ENCODE data around the gene KCNMA1. TPM values are rescaled to one million over a fixed set of nuclear protein-coding genes. Genes with fewer than 3 reads are reported as not detected.

Gene KCNMA1
- total RNA-seq, 1 experiment from 2014 or later = 20.7 TPM

DNA sequence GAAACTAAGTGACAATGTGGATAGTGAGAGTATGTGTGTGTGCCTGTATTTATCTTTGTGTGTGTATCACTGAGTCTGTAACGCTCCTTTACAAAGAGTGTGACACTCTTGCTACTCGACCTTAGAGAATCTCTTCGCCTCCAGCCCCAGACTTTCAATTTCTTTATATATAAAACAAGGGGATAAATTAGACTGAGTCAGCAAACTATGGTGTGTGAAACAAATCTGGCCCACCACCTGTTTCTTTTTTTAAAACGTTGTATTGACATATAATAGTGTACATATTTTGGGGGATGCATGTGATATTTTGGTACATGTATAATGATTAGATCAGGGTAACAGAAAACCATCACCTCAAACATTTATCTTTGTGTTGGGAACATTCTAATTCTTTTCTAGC is 240.5 kb downstream of the KCNMA1 start:
- H3K27me3 ChIP-seq (replicated peaks; ENCODE audit: control insufficient read depth, insufficient read depth, low read length) = no peaks in the 10 kb centered on the region
- Mint-ChIP-seq H3K27me3 (ENCODE audit: insufficient read depth, unreplicated experiment) (no peaks in the 10 kb centered on the region), H3K36me3 (ENCODE audit: insufficient read depth, unreplicated experiment) (peaks cover 8% of the 10 kb centered on the region), H3K9me3 (ENCODE audit: unreplicated experiment) (peaks cover 6% of the 10 kb centered on the region), H3K27ac (ENCODE audit: unreplicated experiment) (no peak overlapping the region), H3K4me3 (ENCODE audit: unreplicated experiment) (no peak overlapping the region), H3K4me1 (ENCODE audit: low read depth, unreplicated experiment) (peaks cover 23% of the 10 kb centered on the region)
- H3K9me3 ChIP-seq = no peaks in the 10 kb centered on the region
- no peaks in the 10 kb centered on the region for H3K36me3 ChIP-seq (ENCODE audit: control insufficient read depth, insufficient read depth, low read length)
- ChIA-PET POLR2A (no interaction called here), CTCF (no interaction called here)
- TF ChIP-seq, protein P1, sequence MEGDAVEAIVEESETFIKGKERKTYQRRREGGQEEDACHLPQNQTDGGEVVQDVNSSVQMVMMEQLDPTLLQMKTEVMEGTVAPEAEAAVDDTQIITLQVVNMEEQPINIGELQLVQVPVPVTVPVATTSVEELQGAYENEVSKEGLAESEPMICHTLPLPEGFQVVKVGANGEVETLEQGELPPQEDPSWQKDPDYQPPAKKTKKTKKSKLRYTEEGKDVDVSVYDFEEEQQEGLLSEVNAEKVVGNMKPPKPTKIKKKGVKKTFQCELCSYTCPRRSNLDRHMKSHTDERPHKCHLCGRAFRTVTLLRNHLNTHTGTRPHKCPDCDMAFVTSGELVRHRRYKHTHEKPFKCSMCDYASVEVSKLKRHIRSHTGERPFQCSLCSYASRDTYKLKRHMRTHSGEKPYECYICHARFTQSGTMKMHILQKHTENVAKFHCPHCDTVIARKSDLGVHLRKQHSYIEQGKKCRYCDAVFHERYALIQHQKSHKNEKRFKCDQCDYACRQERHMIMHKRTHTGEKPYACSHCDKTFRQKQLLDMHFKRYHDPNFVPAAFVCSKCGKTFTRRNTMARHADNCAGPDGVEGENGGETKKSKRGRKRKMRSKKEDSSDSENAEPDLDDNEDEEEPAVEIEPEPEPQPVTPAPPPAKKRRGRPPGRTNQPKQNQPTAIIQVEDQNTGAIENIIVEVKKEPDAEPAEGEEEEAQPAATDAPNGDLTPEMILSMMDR (IDR thresholded peaks at IDR 0.05; ENCODE audit: insufficient read depth in 1 of 2, low read depth in 1 of 2, low read length in 1 of 2, severe bottlenecking in 1 of 2, unreplicated experiment in 1 of 2) = no peak
- intact Hi-C loops (cut with micrococcal nuclease; ENCODE audit: unreplicated experiment) = no loop called here
- no TSS peak for BruUV-seq (replicated peaks)
- no peak for DNase-seq
- no peaks in the 10 kb centered on the region; the same call in 1 of the 2 replicates for H3K4me1 ChIP-seq
- H3K4me3 ChIP-seq (ENCODE audit: low read depth, low read length) = no peak overlapping the region

DNA sequence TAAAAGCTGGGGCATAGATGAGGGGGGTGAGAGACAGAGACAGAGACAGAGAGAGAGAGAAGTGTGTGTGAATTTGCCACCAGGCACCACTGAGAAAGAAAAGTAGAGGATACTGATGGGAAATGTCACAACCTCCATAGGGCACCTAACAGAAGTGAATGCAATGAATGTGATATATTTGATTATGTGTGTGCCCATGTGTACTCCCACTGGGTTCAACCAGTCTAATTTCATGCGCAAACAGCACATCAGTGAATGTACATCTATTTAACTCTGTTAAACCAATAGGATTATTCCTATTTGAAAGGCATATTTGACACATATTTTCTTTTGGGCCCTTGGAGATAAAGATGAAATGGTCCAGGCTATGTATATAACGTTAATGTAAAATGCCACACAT is 241.3 kb downstream of the KCNMA1 start:
- H3K27ac Mint-ChIP-seq (ENCODE audit: unreplicated experiment) = no peak overlapping the region
- H3K4me1 Mint-ChIP-seq (ENCODE audit: low read depth, unreplicated experiment) = peaks cover 15% of the 10 kb centered on the region
- no peak for DNase-seq
- no peaks in the 10 kb centered on the region for H3K9me3 ChIP-seq
- H3K27me3 Mint-ChIP-seq (ENCODE audit: insufficient read depth, unreplicated experiment) = no peaks in the 10 kb centered on the region
- no peak overlapping the region for H3K4me3 Mint-ChIP-seq (ENCODE audit: unreplicated experiment)
- no peaks in the 10 kb centered on the region for H3K36me3 ChIP-seq (ENCODE audit: control insufficient read depth, insufficient read depth, low read length)
- H3K9me3 Mint-ChIP-seq (ENCODE audit: unreplicated experiment) = no peaks in the 10 kb centered on the region
- ChIA-PET CTCF (no interaction called here), POLR2A (interaction anchor here (0.6 kb wide), 1 partner anchor 117 kb away, joined by 3 read pairs; no protein-coding TSS in a partner anchor)
- TF ChIP-seq, protein P1 (IDR thresholded peaks at IDR 0.05; ENCODE audit: insufficient read depth in 1 of 2, low read depth in 1 of 2, low read length in 1 of 2, severe bottlenecking in 1 of 2, unreplicated experiment in 1 of 2) = no peak
- no TSS peak for BruUV-seq (replicated peaks)
- intact Hi-C loops (cut with micrococcal nuclease; ENCODE audit: unreplicated experiment) = no loop called here
- peaks cover 6% of the 10 kb centered on the region for H3K4me1 ChIP-seq
- peaks cover 1% of the 10 kb centered on the region for H3K36me3 Mint-ChIP-seq (ENCODE audit: insufficient read depth, unreplicated experiment)
- no peak overlapping the region for H3K4me3 ChIP-seq (ENCODE audit: low read depth, low read length)
- H3K27me3 ChIP-seq (replicated peaks; ENCODE audit: control insufficient read depth, insufficient read depth, low read length) = no peaks in the 10 kb centered on the region

GRCh38 chr10:77393821-77394501 is 243.6 kb downstream of the KCNMA1 start:
- CTCF ChIA-PET = interaction anchor here (1.8 kb wide), 1 partner anchor 247 kb away, joined by 5 read pairs; no protein-coding TSS in a partner anchor
- peaks cover 28% of the 10 kb centered on the region for H3K4me1 ChIP-seq
- intact Hi-C loops (cut with micrococcal nuclease; ENCODE audit: unreplicated experiment) = no loop called here

More at GRCh38 chr10:77393821-77394501, 243.6 kb downstream of the KCNMA1 start:
- Mint-ChIP-seq H3K27me3 (ENCODE audit: insufficient read depth, unreplicated experiment) (no peaks in the 10 kb centered on the region), H3K4me1 (ENCODE audit: low read depth, unreplicated experiment) (peaks cover 22% of the 10 kb centered on the region), H3K27ac (ENCODE audit: unreplicated experiment) (no peak overlapping the region), H3K4me3 (ENCODE audit: unreplicated experiment) (no peak overlapping the region), H3K36me3 (ENCODE audit: insufficient read depth, unreplicated experiment) (no peaks in the 10 kb centered on the region), H3K9me3 (ENCODE audit: unreplicated experiment) (no peaks in the 10 kb centered on the region)
- Histone ChIP-seq H3K4me3 (ENCODE audit: low read depth, low read length) (no peak overlapping the region), H3K36me3 (ENCODE audit: control insufficient read depth, insufficient read depth, low read length) (no peaks in the 10 kb centered on the region), H3K9me3 (no peaks in the 10 kb centered on the region), H3K27me3 (replicated peaks; ENCODE audit: control insufficient read depth, insufficient read depth, low read length) (no peaks in the 10 kb centered on the region)
- BruUV-seq (replicated peaks) = no TSS peak
- DNase-seq = no peak
- TF ChIP-seq, protein P1 (IDR thresholded peaks at IDR 0.05; ENCODE audit: insufficient read depth in 1 of 2, low read depth in 1 of 2, low read length in 1 of 2, severe bottlenecking in 1 of 2, unreplicated experiment in 1 of 2) = no peak
- POLR2A ChIA-PET = no interaction called here
